K562 (cell line): ENCODE measurements around the gene FKBP1B. TPM values are rescaled to one million over a fixed set of nuclear protein-coding genes. Genes with fewer than 3 reads are reported as not detected.
A peak's percentile ranks its signal among the peaks of the same experiment; 100 is the strongest.

Experiments used
- AFF1 ChIP-seq, 2 experiments: fragments of 450-650 bp; IDR thresholded peaks; 2 replicates each; pipeline ENCODE4 v1.6.1; 2018; ENCODE audit warnings: mild to moderate bottlenecking in 2 of 2, low read depth in 1 of 2; ENCODE audit not compliant: partially characterized antibody in 2 of 2
- AFF4 ChIP-seq: sonication (generic); formaldehyde crosslinking; IDR thresholded peaks from 2 replicates; pipeline ENCODE4 v1.8.0; 2023; ENCODE audit warnings: mild to moderate bottlenecking, missing genetic modification reagents
- BHLHE40 ChIP-seq: IDR thresholded peaks from 2 replicates; pipeline ENCODE4 v1.6.1; 2011; ENCODE audit warnings: low read length, improper control_type of control experiment
- FUS ChIP-seq: fragments of 200-400 bp; formaldehyde crosslinking; optimal IDR thresholded peaks from 2 replicates; pipeline ENCODE3; 2017; ENCODE audit warnings: low read depth, low read length
- GATAD2B ChIP-seq: fragments of 450-650 bp; IDR thresholded peaks from 2 replicates; pipeline ENCODE4 v1.6.1; 2017; ENCODE audit warnings: mild to moderate bottlenecking, borderline replicate concordance
- LEF1 ChIP-seq: fragments of 450-650 bp; IDR thresholded peaks from 2 replicates; pipeline ENCODE4 v1.6.1; 2016; ENCODE audit warnings: mild to moderate bottlenecking
- MBD2 ChIP-seq: sonication (generic); IDR thresholded peaks from 2 replicates; pipeline ENCODE4 v1.6.1; 2016; ENCODE audit warnings: low read depth, borderline replicate concordance
- MYNN ChIP-seq, 2 experiments: sonication (generic); formaldehyde crosslinking in 1 of 2; IDR thresholded peaks; 2 replicates each; pipeline versions ENCODE4 v1.5.0 to v1.6.1; 2016 to 2020; ENCODE audit warnings: antibody characterized with exemption in 1 of 2, missing genetic modification reagents in 1 of 2
- NFYB ChIP-seq: IDR thresholded peaks from 2 replicates; pipeline ENCODE4 v1.6.1; 2011; ENCODE audit warnings: mild to moderate bottlenecking, moderate library complexity; ENCODE audit not compliant: insufficient read length; ENCODE audit errors: extremely low read depth
- NKRF ChIP-seq: fragments of 450-650 bp; IDR thresholded peaks from 2 replicates; pipeline ENCODE4 v1.6.1; 2016; ENCODE audit warnings: borderline replicate concordance
- PML ChIP-seq: IDR thresholded peaks from 2 replicates; pipeline ENCODE4 v1.6.1; 2012; ENCODE audit warnings: low read length, inconsistent platforms
- POLR2G ChIP-seq: fragments of 200-400 bp; formaldehyde crosslinking; IDR thresholded peaks from 2 replicates; pipeline ENCODE4 v1.6.1; 2017; ENCODE audit warnings: low read depth, mild to moderate bottlenecking, antibody characterized with exemption, low read length, moderate library complexity
- THRAP3 ChIP-seq: fragments of 450-650 bp; IDR thresholded peaks from 2 replicates; pipeline ENCODE4 v1.6.1; 2016; ENCODE audit warnings: mild to moderate bottlenecking, inconsistent platforms, borderline replicate concordance
- ZBTB7A ChIP-seq: IDR thresholded peaks from 2 replicates; pipeline ENCODE4 v1.6.1; 2011; ENCODE audit warnings: low read depth, mild to moderate bottlenecking, low read length, moderate library complexity, borderline replicate concordance; ENCODE audit not compliant: control insufficient read depth
- ZBTB8A ChIP-seq: fragments of 450-650 bp; IDR thresholded peaks from 2 replicates; pipeline ENCODE4 v1.6.1; 2018; ENCODE audit warnings: mild to moderate bottlenecking, moderate library complexity; ENCODE audit not compliant: partially characterized antibody
- ZFP36 ChIP-seq: fragments of 150-350 bp; IDR thresholded peaks from 2 replicates; pipeline ENCODE4 v1.6.1; 2018; ENCODE audit warnings: low read length, low read depth; ENCODE audit not compliant: partially characterized antibody
- ZNF184 ChIP-seq: sonication (generic); formaldehyde crosslinking; IDR thresholded peaks from 2 replicates; pipeline ENCODE4 v1.5.0; 2020; ENCODE audit warnings: missing genetic modification reagents
- polyA plus RNA-seq, 8 experiments: library from polyadenylated mRNA; depleted of rRNA in 4 of 8; stranded (reverse) in 5 of 8; unstranded in 3 of 8; fragments of >200 nt; fragmentation: Nextera tagmentation in 2 of 8; fragmentation: Illumina TruSeq in 1 of 8; extraction: Ambion mirVana in 2 of 8; extraction: Trizol in 1 of 8; gene quantifications; 2 replicates each; pipeline versions ENCODE4 v1.2.1 to v1.2.3, GENCODE V29; 2011 to 2014; ENCODE audit warnings: inconsistent platforms in 1 of 8, missing spikeins in 1 of 8
- total RNA-seq, 7 experiments: library from RNA; depleted of rRNA in 6 of 7; stranded (reverse); fragments of >200 nt in 6 of 7; fragmentation: Illumina TruSeq in 2 of 7; extraction: Trizol in 2 of 7; gene quantifications; 2 replicates each; pipeline versions ENCODE4 v1.2.1 to v1.2.3, GENCODE V29; 2011 to 2021; ENCODE audit warnings: low replicate concordance in 1 of 7

FKBP1B gene
- total and polyA plus RNA-seq, 9 of the 15 experiments (the other 6 are each of a cell fraction or from before 2014, with no cell fraction given): 0.58 to 9.4 (median 1.6) TPM

- peak; percentile 93 for TF ChIP-seq NKRF
- TF ChIP-seq PML: peak; percentile 62
- no peak for TF ChIP-seq ZBTB8A
- TF ChIP-seq ZNF184 (CRISPR knock-in tag): no peak
- TF ChIP-seq AFF4 (CRISPR knock-in tag): 0 out of 2 replicates have a peak, but pooled peaks have one; percentile 26
- no peak for TF ChIP-seq FUS
- no peak for TF ChIP-seq MYNN (IDR thresholded peaks at IDR 0.05)
- no peak for TF ChIP-seq MYNN (CRISPR knock-in tag; IDR thresholded peaks at IDR 0.05)
- no peak for TF ChIP-seq LEF1
- no peak for TF ChIP-seq THRAP3
- TF ChIP-seq ZBTB7A: peak; percentile 54; the same call in 1 of the 2 replicates
- TF ChIP-seq BHLHE40: peak; percentile 55
- peak; percentile 98 for TF ChIP-seq NFYB
- TF ChIP-seq AFF1 (IDR thresholded peaks at IDR 0.05; ENCODE audit: low read depth in 1 of 2, partially characterized antibody in 2 of 2): peak; percentile 31 to 78
- no peak for TF ChIP-seq GATAD2B
- no peak for TF ChIP-seq ZFP36
- peak; percentile 91 for TF ChIP-seq POLR2G
- TF ChIP-seq MBD2: peak; percentile 99
These were observed 2.4 kb upstream of the FKBP1B start, which contains the start of gene WDCP (continued) for GRCh38 chr2:24046930-24047702.
